ENCODE data around the gene CYB5D1.

CYB5D1 gene

GRCh38 chr17:7909089-7909488 is 51.3 kb downstream of the CYB5D1 start:
- no peak overlapping the region for H3K4me3 ChIP-seq (ENCODE audit: low read depth, low read length)
- DNase-seq (ENCODE audit: low read depth), result no peak

GRCh38 chr17:7910281-7910680 is 52.5 kb downstream of the CYB5D1 start:
- no peak overlapping the region for H3K4me3 ChIP-seq (ENCODE audit: low read depth, low read length)
- no peak for DNase-seq (ENCODE audit: low read depth)

GRCh38 chr17:7910711-7911110 is 52.9 kb downstream of the CYB5D1 start:
- no peak overlapping the region for H3K4me3 ChIP-seq (ENCODE audit: low read depth, low read length)
- no peak for DNase-seq (ENCODE audit: low read depth)

- H3K4me3 ChIP-seq (ENCODE audit: low read depth, low read length), result no peak overlapping the region
Observed at GRCh38 chr17:7911116-7911515, 53.3 kb downstream of the CYB5D1 start.

More at GRCh38 chr17:7911116-7911515, 53.3 kb downstream of the CYB5D1 start:
- DNase-seq (ENCODE audit: low read depth), result no peak
